Activated CD4-positive, alpha-beta T cell treated with anti-CD3 and anti-CD28 coated beads, Interleukin-2, amount 10 ng/mL, durations not matched to agents 7 days and 5 days (primary cell): Measurements from ENCODE around the gene SLC4A5. TPM values are rescaled to one million over a fixed set of nuclear protein-coding genes. Genes with fewer than 3 reads are reported as not detected.

ENCODE experiments used
- CTCF ChIA-PET: fragments of 350-600 bp; sonication (Branson Sonifier 250); formaldehyde crosslinking; loops from one replicate; lab custom pipeline; 2021; ENCODE audit warnings: antibody characterized with exemption; lab: Charles Lee
- POLR2A ChIA-PET: fragments of 350-600 bp; sonication (Branson Sonifier 250); formaldehyde crosslinking; loops from one replicate; lab custom pipeline; 2021; ENCODE audit warnings: antibody characterized with exemption; lab: Charles Lee
- DNase-seq: peaks from one replicate; pipeline ENCODE4 v3.0.0-alpha.2; 2020
- H3K27ac Mint-ChIP-seq: one replicate; pipeline ENCODE4 v1.8.0; 2021; ENCODE audit warnings: mild to moderate bottlenecking, moderate library complexity, mixed read lengths
- H3K27me3 Mint-ChIP-seq: one replicate; pipeline ENCODE4 v1.8.0; 2021; ENCODE audit warnings: mixed read lengths
- H3K36me3 Mint-ChIP-seq: one replicate; pipeline ENCODE4 v1.8.0; 2021; ENCODE audit warnings: low read depth, mixed read lengths
- H3K4me1 Mint-ChIP-seq: one replicate; pipeline ENCODE4 v1.8.0; 2021; ENCODE audit warnings: mixed read lengths
- H3K4me3 Mint-ChIP-seq: one replicate; pipeline ENCODE4 v1.8.0; 2021; ENCODE audit warnings: mild to moderate bottlenecking, moderate library complexity, mixed read lengths
- H3K9me3 Mint-ChIP-seq: one replicate; pipeline ENCODE4 v1.8.0; 2021; ENCODE audit warnings: mixed read lengths
- total RNA-seq, 2 experiments: library from RNA; stranded (reverse); gene quantifications; one replicate each; pipeline ENCODE4 v1.2.3, GENCODE V29; 2021

Gene SLC4A5
- total RNA-seq, 2 experiments from 2014 or later: 3.0 to 4.3 TPM

DNA sequence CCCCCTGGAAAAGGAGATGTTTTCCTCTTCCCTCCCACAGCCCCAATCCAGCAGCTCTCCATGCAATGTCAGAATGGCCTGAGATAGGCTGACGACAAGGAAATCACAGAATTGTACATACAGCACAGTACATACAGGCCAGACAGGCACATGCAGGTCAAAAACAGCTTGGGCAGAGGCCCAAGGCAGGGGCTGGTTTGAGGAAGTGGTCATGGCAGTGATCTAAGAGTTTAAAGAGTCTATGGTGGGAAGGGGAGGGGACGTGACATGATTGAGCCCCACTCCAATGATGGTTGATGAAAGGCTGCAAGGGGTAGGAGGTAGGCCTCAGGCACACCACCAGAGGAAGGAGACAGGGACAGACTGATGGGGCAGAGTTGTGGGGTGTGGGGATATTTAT, 32.6 kb upstream of the SLC4A5 start:
- no peaks in the 10 kb centered on the region for H3K9me3 Mint-ChIP-seq
- POLR2A ChIA-PET: no interaction called here
- no peaks in the 10 kb centered on the region for H3K27me3 Mint-ChIP-seq
- H3K27ac Mint-ChIP-seq: peak overlapping the region; percentile 31
- H3K4me3 Mint-ChIP-seq: no peak overlapping the region
- DNase-seq: no peak
- H3K36me3 Mint-ChIP-seq: peaks cover 17% of the 10 kb centered on the region
- H3K4me1 Mint-ChIP-seq: peaks cover 25% of the 10 kb centered on the region
- CTCF ChIA-PET: interaction anchor here (1.7 kb wide), 1 partner anchor 14 kb away, joined by 10 read pairs; no protein-coding TSS in a partner anchor

DNA sequence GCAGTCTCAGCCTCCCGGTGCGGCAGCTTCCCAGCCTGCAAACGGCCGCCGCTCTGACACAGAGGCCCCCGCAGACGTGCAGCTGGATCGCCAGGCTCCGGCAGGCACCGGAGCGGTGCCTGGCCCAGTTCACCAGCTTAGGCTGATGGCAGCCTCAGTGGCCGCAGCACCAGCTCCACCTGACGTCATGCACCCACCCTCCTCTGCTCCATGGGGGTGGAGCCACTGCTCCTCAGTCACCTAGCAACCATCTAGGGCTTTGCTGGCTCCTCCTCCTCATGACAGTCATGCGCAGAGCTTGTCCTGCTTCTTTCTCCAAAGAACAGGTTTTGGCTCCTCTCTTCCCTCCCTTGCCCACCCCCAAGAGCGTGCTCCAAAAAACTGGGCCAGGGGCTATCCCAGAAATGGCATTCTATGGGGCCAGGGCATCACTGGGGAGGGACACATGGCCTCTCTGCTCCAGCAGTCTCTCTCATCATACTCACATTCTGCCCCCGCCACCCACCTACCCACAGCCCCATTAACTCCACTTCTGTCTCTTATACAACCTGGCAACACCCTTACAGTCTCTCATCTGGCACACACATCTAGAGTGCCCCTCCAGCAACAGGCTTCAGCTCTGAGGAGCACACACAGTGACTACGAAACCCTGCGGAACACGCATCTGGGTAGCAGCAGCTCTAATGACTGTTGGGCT, 31.4 kb upstream of the SLC4A5 start:
- POLR2A ChIA-PET: no interaction called here

DNA sequence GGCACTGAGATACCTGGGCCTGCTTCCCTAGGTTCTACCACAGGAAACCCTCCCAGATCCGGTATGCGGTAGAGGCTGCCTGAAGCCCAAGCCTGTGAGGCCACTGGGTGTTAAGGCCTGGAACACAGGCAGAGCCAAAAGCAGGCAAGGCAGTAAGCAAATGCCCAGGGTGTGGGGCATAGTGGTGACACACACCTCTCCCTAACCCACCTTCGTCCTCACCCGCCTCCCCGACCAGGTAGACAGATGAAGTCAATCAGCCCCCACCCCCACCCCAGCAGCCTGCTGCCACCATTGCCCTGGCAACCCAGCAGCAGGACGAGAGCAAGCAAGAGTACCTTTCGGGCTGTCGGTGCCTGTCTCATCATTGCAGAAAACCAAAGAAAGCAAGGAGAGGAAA, 30.8 kb upstream of the SLC4A5 start:
- ChIA-PET POLR2A (no interaction called here), CTCF (no interaction called here)
- no peak for DNase-seq
- Mint-ChIP-seq H3K9me3 (no peaks in the 10 kb centered on the region), H3K27me3 (no peaks in the 10 kb centered on the region), H3K27ac (no peak overlapping the region), H3K4me1 (peaks cover 12% of the 10 kb centered on the region), H3K4me3 (no peak overlapping the region), H3K36me3 (peaks cover 28% of the 10 kb centered on the region)

More for the DNA sequence above, 31.4 kb upstream of the SLC4A5 start:
- CTCF ChIA-PET: interaction anchor here (1.7 kb wide), 1 partner anchor 15 kb away, joined by 10 read pairs; no protein-coding TSS in a partner anchor
- Mint-ChIP-seq H3K4me3 (no peak overlapping the region), H3K36me3 (peaks cover 26% of the 10 kb centered on the region), H3K9me3 (no peaks in the 10 kb centered on the region), H3K27me3 (no peaks in the 10 kb centered on the region), H3K4me1 (peaks cover 16% of the 10 kb centered on the region), H3K27ac (peak overlapping the region; percentile 37)
- no peak for DNase-seq

DNA sequence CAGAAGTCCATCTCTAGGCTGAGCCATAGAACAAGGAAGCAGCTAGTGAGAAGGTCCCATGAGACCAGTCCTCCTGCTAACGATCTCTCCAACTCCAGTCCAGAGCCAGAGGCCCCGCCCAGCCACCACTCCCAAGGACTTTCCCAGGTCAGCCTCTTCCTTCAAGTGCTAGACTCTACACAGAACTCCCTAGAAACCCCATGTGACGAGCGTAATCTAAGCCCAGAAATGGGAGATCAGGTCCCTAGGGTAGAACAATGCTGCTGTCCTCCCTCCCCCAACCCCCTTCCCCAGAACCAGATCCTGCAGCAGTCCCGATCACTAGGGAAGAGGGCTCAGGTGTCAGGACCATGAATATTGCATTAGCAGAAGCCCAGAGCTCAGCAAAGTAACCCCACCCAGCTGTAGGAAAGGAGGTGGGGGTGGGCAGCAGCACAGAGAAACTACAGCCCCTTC, 30.0 kb upstream of the SLC4A5 start:
- Mint-ChIP-seq H3K4me1 (peaks cover 7% of the 10 kb centered on the region), H3K9me3 (no peaks in the 10 kb centered on the region), H3K27me3 (no peaks in the 10 kb centered on the region), H3K27ac (peak overlapping the region; percentile 10), H3K4me3 (no peak overlapping the region), H3K36me3 (peaks cover 27% of the 10 kb centered on the region)
- CTCF ChIA-PET: no interaction called here
- POLR2A ChIA-PET: no interaction called here
- no peak for DNase-seq

- ChIA-PET POLR2A (no interaction called here), CTCF (no interaction called here)
- H3K27ac Mint-ChIP-seq: peak overlapping the region; percentile 3
- H3K4me3 Mint-ChIP-seq: no peak overlapping the region
- peaks cover 7% of the 10 kb centered on the region for H3K4me1 Mint-ChIP-seq
- H3K36me3 Mint-ChIP-seq: peaks cover 27% of the 10 kb centered on the region
- no peak for DNase-seq
- no peaks in the 10 kb centered on the region for H3K27me3 Mint-ChIP-seq
- H3K9me3 Mint-ChIP-seq: no peaks in the 10 kb centered on the region
Observed at GRCh38 chr2:74372674-74373073, 29.5 kb upstream of the SLC4A5 start.

DNA sequence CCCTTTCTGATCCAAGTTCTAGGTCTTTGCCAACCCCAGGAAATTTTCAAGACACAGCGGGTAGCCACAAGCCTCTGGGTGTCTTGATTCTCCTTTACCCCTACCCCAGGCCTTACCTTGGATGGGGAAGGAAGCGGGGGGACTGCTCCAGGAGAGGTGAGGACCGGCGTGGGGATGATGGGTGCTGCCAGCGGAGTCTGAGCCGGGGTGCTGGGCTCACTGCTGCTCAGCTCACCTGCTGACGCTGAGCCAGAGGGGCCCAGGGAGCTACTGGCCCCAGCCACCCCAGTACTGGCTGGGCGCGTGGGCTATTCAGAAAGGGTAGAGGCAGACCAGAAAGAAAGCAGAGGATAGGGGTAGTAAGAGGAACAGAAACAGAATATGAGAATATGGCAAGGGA, 28.2 kb upstream of the SLC4A5 start:
- Mint-ChIP-seq H3K27ac (no peak overlapping the region), H3K4me1 (peaks cover 7% of the 10 kb centered on the region), H3K4me3 (no peak overlapping the region), H3K27me3 (no peaks in the 10 kb centered on the region), H3K9me3 (no peaks in the 10 kb centered on the region), H3K36me3 (peaks cover 32% of the 10 kb centered on the region)
- no peak for DNase-seq
- ChIA-PET POLR2A (no interaction called here), CTCF (interaction anchor here (1.7 to 2.5 kb wide), 2 partner anchors 20 to 37 kb away, joined by 4 to 12 read pairs; no protein-coding TSS in a partner anchor)

GRCh38 chr2:74369976-74370375, 26.8 kb upstream of the SLC4A5 start:
- no peaks in the 10 kb centered on the region for H3K27me3 Mint-ChIP-seq
- H3K36me3 Mint-ChIP-seq: peaks cover 42% of the 10 kb centered on the region
- POLR2A ChIA-PET: no interaction called here
- H3K9me3 Mint-ChIP-seq: no peaks in the 10 kb centered on the region
- DNase-seq: no peak
- CTCF ChIA-PET: interaction anchor here (1.1 to 2.5 kb wide), 4 partner anchors 12 to 545 kb away, joined by 3 to 12 read pairs (median 4); no protein-coding TSS in a partner anchor
- no peak overlapping the region for H3K27ac Mint-ChIP-seq
- peaks cover 2% of the 10 kb centered on the region for H3K4me1 Mint-ChIP-seq
- H3K4me3 Mint-ChIP-seq: no peak overlapping the region

DNA sequence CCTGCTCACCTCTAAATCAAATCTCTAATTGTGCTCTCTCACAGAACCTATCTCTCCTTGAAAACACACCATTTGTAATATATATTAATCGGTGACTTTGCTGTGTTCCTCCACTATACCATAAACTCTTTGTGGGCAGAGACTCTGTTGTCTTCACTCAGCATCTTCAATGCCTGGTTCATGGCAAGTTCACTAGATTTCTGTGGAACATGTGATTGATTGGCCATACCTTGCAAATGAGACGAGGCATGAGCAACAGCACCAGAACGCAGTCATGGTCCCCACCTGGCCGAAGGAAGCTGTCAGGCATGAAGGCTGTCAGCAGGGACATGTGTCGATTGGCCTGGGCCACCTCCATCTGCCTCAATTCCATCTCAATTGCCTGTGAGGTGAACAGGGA, 25.3 kb upstream of the SLC4A5 start:
- H3K27ac Mint-ChIP-seq: no peak overlapping the region
- POLR2A ChIA-PET: no interaction called here
- H3K27me3 Mint-ChIP-seq: no peaks in the 10 kb centered on the region
- CTCF ChIA-PET: interaction anchor here (1.0 kb wide), 1 partner anchor 33 kb away, joined by 3 read pairs; no protein-coding TSS in a partner anchor
- no peak for DNase-seq
- H3K36me3 Mint-ChIP-seq: peaks cover 46% of the 10 kb centered on the region
- H3K4me3 Mint-ChIP-seq: no peak overlapping the region
- H3K9me3 Mint-ChIP-seq: no peaks in the 10 kb centered on the region
- no peaks in the 10 kb centered on the region for H3K4me1 Mint-ChIP-seq

GRCh38 chr2:74367789-74368188, 24.6 kb upstream of the SLC4A5 start:
- H3K4me1 Mint-ChIP-seq: no peaks in the 10 kb centered on the region
- no peak overlapping the region for H3K27ac Mint-ChIP-seq
- no peak overlapping the region for H3K4me3 Mint-ChIP-seq
- H3K36me3 Mint-ChIP-seq: peaks cover 50% of the 10 kb centered on the region
- ChIA-PET CTCF (interaction anchor here (0.7 to 1.8 kb wide), 4 partner anchors 10 to 33 kb away, joined by 3 to 6 read pairs (median 4); no protein-coding TSS in a partner anchor), POLR2A (no interaction called here)
- H3K9me3 Mint-ChIP-seq: no peaks in the 10 kb centered on the region
- no peaks in the 10 kb centered on the region for H3K27me3 Mint-ChIP-seq
- DNase-seq: no peak

DNA sequence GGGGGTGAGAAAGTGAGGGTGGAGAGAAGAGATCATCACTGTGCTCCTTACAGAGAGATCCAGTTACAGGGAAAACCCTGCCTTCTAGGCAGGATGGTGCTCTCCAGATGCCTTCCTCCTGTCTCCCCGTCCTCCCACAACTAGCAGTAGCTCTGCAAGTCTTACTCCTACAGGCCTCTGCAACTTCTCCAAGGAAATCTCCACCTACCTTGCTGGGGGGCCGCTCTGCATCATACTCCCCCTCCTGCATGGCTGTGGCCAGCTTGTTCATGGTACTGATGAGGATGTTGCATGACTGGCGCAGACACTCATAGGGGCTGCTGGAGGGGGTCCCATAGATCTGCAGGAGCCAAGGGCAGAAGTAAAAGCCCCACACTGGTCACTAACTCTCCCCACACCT, 22.8 kb upstream of the SLC4A5 start:
- ChIA-PET CTCF (interaction anchor here (1.4 to 1.8 kb wide), 2 partner anchors 9 to 21 kb away, joined by 5 read pairs; no protein-coding TSS in a partner anchor), POLR2A (no interaction called here)
- H3K4me3 Mint-ChIP-seq: no peak overlapping the region
- H3K27ac Mint-ChIP-seq: peak overlapping the region; percentile 31
- no peak for DNase-seq
- H3K9me3 Mint-ChIP-seq: no peaks in the 10 kb centered on the region
- H3K36me3 Mint-ChIP-seq: peaks cover 57% of the 10 kb centered on the region
- H3K27me3 Mint-ChIP-seq: no peaks in the 10 kb centered on the region
- no peaks in the 10 kb centered on the region for H3K4me1 Mint-ChIP-seq

DNA sequence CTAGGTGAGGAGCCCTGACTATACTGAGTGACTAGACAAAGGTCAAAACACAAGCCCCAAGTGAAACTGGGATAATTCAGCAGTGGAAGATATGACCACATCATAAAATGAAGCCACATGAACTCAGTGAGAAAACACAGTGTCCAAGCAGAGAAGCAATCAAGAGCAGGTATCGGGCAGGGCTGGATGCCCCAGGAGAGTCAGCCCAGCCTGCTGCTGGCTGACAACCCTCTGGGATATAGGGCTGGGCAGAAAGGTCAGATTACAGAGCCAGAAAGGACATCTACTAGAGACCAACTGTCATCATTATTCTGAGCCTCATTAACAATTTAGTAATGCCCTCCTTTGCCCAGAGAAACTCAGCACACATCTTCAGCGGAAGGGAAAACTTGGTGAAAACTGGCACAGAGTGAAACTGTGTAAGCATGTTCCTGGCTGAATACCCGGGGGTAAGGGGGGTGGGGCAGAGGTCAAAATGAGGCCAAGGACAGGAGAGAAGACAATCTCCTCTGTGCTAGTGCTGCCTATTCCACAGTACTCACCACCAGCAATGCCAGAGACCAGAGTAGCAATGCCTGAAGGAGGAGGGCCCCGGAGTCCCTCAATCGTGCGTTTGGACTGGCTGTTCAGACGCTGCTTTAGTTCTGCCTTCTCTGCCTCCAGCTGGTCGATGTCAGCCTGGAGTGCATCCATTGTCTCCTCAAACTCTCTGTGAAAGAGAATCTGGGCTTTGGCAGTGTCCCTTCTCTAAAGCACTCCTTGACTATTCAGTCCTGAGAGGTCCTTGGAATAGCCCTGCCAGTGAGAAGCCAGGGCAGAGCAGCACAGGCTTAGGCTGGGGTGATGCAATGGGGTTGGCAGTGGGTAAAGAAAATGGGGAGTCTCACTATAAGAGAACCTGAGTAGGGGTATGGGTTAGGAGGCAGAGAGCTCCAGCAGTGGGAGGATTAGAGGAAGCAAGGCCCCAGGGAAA, 21.6 kb upstream of the SLC4A5 start:
- H3K36me3 Mint-ChIP-seq: peaks cover 49% of the 10 kb centered on the region
- H3K27me3 Mint-ChIP-seq: no peaks in the 10 kb centered on the region
- no peak overlapping the region for H3K4me3 Mint-ChIP-seq
- POLR2A ChIA-PET: no interaction called here
- H3K4me1 Mint-ChIP-seq: no peaks in the 10 kb centered on the region
- CTCF ChIA-PET: interaction anchor here (1.4 kb wide), 1 partner anchor 8 kb away, joined by 5 read pairs; no protein-coding TSS in a partner anchor
- DNase-seq: no peak
- H3K9me3 Mint-ChIP-seq: no peaks in the 10 kb centered on the region
- no peak overlapping the region for H3K27ac Mint-ChIP-seq

GRCh38 chr2:74361327-74361726, 18.1 kb upstream of the SLC4A5 start:
- H3K27ac Mint-ChIP-seq: no peak overlapping the region

More at GRCh38 chr2:74361327-74361726, 18.1 kb upstream of the SLC4A5 start:
- Mint-ChIP-seq H3K9me3 (no peaks in the 10 kb centered on the region), H3K4me1 (no peaks in the 10 kb centered on the region), H3K27me3 (no peaks in the 10 kb centered on the region), H3K4me3 (no peak overlapping the region), H3K36me3 (peaks cover 43% of the 10 kb centered on the region)
- ChIA-PET POLR2A (no interaction called here), CTCF (no interaction called here)
- DNase-seq: no peak
